Tibial artery (tissue), 4 donors: Measurements from ENCODE around the gene LBHD2.
A peak's percentile ranks its signal among the peaks of the same experiment; 100 is the strongest.

Experiments
- DNase-seq, 2 donors: peaks; one replicate each; pipeline ENCODE4 v3.0.0-alpha.2; 2019
- H3K27ac ChIP-seq, 2 donors: fragments of 200-600 bp; sonication (generic) in 1 of 2; 1 replicate in 1 of 2; 2 replicates in 1 of 2; pipeline ENCODE4 v1.5.1; 2018 to 2019; ENCODE audit warnings: mild to moderate bottlenecking in 1 of 2
- H3K27me3 ChIP-seq, 2 donors: fragments of 200-600 bp; sonication (generic) in 1 of 2; one replicate each; pipeline versions ENCODE4 v1.5.1 to v1.6.0; 2016 to 2019
- H3K36me3 ChIP-seq, 3 donors: fragments of 200-600 bp; sonication (generic) in 2 of 3; one replicate each; pipeline ENCODE4 v1.5.1; 2016 to 2019; ENCODE audit warnings: mild to moderate bottlenecking in 2 of 3
- H3K4me1 ChIP-seq, 4 donors: fragments of 200-600 bp; sonication (generic) in 2 of 4; 1 replicate in 3 of 4; 2 replicates in 1 of 4; pipeline ENCODE4 v1.5.1; 2016 to 2019
- H3K4me3 ChIP-seq, 2 donors: fragments of 200-600 bp; sonication (generic) in 1 of 2; 1 replicate in 1 of 2; 2 replicates in 1 of 2; pipeline ENCODE4 v1.5.1; 2018 to 2019; ENCODE audit warnings: mild to moderate bottlenecking in 2 of 2
- H3K9me3 ChIP-seq, 3 donors: fragments of 200-600 bp; sonication (generic) in 1 of 3; one replicate each; pipeline ENCODE4 v1.5.1; 2016 to 2019
- CTCF ChIP-seq, 2 experiments: fragments of 200-600 bp in 1 of 2; fragments of 450-650 bp in 1 of 2; IDR thresholded peaks; one replicate each; pipeline ENCODE4 v1.5.1; 2017 to 2019; ENCODE audit warnings: antibody characterized with exemption in 2 of 2, mild to moderate bottlenecking in 1 of 2, moderate library complexity in 1 of 2
- intact Hi-C: fragments of 100-400 bp; cut with DNase I; formaldehyde crosslinking; loops from one replicate; pipeline ENCODE4 v1.15.0; 2023; ENCODE audit warnings: low total_unique reads

Gene LBHD2

GRCh38 chr14:103101963-103102688, 18.1 kb downstream of the LBHD2 start:
- DNase-seq = no peak
- peaks cover 0 to 35% (median 21%) of the 10 kb centered on the region in 4 donors for H3K4me1 ChIP-seq
- no peak overlapping the region for H3K4me3 ChIP-seq
- H3K27me3 ChIP-seq = peaks cover 3 to 89% of the 10 kb centered on the region in 2 donors
- no peak overlapping the region for H3K27ac ChIP-seq
- intact Hi-C loops = loop anchor here (10.0 kb wide), 1 partner anchor 83 kb away; no protein-coding TSS in a partner anchor
- no peaks in the 10 kb centered on the region for H3K36me3 ChIP-seq
- TF ChIP-seq CTCF (IDR thresholded peaks at IDR 0.05) = no peak
- no peaks in the 10 kb centered on the region for H3K9me3 ChIP-seq

- intact Hi-C loops = loop anchor here (10.0 kb wide), 1 partner anchor 82 kb away; no protein-coding TSS in a partner anchor
- peaks cover 0 to 35% (median 21%) of the 10 kb centered on the region in 4 donors for H3K4me1 ChIP-seq
- H3K27me3 ChIP-seq = peaks cover 3 to 95% of the 10 kb centered on the region in 2 donors
- H3K9me3 ChIP-seq = no peaks in the 10 kb centered on the region
- no peak overlapping the region for H3K27ac ChIP-seq
- H3K36me3 ChIP-seq = no peaks in the 10 kb centered on the region
- H3K4me3 ChIP-seq = no peak overlapping the region
- no peak for TF ChIP-seq CTCF (IDR thresholded peaks at IDR 0.05)
- DNase-seq = no peak
Observed at GRCh38 chr14:103102689-103103260, 18.8 kb downstream of the LBHD2 start.

GRCh38 chr14:103103461-103104388, 19.7 kb downstream of the LBHD2 start:
- Histone ChIP-seq H3K4me1 (peaks cover 0 to 35% (median 21%) of the 10 kb centered on the region in 4 donors), H3K27ac (no peak overlapping the region), H3K27me3 (peaks cover 3 to 95% of the 10 kb centered on the region in 2 donors), H3K4me3 (peak overlapping the region in 1 of 2 donors; percentile 16), H3K9me3 (no peaks in the 10 kb centered on the region), H3K36me3 (no peaks in the 10 kb centered on the region)
- intact Hi-C loops = loop anchor here (1.0 to 10.0 kb wide), 2 partner anchors 81 to 190 kb away; no protein-coding TSS in a partner anchor
- TF ChIP-seq CTCF (IDR thresholded peaks at IDR 0.05) = no peak
- DNase-seq = no peak

- intact Hi-C loops = loop anchor here (1.0 to 10.0 kb wide), 2 partner anchors 80 to 189 kb away; no protein-coding TSS in a partner anchor
- peaks cover 0 to 35% (median 21%) of the 10 kb centered on the region in 4 donors for H3K4me1 ChIP-seq
- no peaks in the 10 kb centered on the region for H3K36me3 ChIP-seq
Observed at GRCh38 chr14:103104389-103104653, 20.3 kb downstream of the LBHD2 start.

More at GRCh38 chr14:103104389-103104653, 20.3 kb downstream of the LBHD2 start:
- Histone ChIP-seq H3K4me3 (no peak overlapping the region), H3K9me3 (no peaks in the 10 kb centered on the region), H3K27me3 (peaks cover 3 to 91% of the 10 kb centered on the region in 2 donors), H3K27ac (no peak overlapping the region)
- no peak for TF ChIP-seq CTCF (IDR thresholded peaks at IDR 0.05)
- DNase-seq = no peak
